NCI-H510A treated with DMSO at 0.1 percent for 48 hours (cell line): ENCODE data around the gene BSCL2.
"Not testable (repeated sequence)": the region's sequence is repeated elsewhere in the genome, so short reads cannot be mapped to it uniquely, and the experiment has no call there.

Experiments
- DNase-seq: peaks from one replicate; lab custom pipeline; 2025; lab: John Stamatoyannopoulos, UW

BSCL2 gene

DNA sequence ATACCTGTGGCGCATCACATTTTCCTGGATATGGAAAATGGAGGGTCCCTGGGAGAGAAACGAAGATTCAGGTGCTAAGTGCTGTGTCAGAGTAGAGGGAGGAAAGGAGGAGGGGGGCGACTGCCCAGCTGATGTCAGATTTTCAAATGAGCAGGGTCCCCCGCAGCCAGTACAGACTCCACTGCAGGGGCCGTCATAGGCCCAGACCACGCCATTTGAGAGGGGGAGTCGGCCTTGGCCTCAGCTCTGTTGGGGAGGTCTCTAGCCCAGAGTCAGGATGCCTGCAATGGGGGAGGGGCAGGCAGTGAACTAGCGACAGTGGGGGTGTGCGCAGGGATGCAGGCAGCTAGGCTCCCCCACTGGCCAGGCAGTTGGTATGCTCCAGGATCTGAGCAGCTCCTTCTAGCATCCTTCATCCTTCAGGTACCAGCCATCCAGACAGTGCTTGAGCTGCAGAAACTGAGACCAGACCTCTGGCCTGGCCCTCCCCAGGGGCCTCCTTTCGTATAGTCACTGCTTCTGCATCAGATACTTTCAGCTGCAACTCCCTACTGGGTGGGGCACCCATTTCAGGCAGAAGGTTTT, at the start of gene BSCL2, which contains the start of gene GNG3:
Gene BSCL2 (minus strand): TSS at position 148 of the 585 bp plus-strand sequence. CDS start 229 bp downstream, outside the sequence.
Gene GNG3 (plus strand): TSS at position 400 of the 585 bp plus-strand sequence. CDS start 620 bp downstream, outside the sequence.
- DNase-seq = no peak

DNA sequence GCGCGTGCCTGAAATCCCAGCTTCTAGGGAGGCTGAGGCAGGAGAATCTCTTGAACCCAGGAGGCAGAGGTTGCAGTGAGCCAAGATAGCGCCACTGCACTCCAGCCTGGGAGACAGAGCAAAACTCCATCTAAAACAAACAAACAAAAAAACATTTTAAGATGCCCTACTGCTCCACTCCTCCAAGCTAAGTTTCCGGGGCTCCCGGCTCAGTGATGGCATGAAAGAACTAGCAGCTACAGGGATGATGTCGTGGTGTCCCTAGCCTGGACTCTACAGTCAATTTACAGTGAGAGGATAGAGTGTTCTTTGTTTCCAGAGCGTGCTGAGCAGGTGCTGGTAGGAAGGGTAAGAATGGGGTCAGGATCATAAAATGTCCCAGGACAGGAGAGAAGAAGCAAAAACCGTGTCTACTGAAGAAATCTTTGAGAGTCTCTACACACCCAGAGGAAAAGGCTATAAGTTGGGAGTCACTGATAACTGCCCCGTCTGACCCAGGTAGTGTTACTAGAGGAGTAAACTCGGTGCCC, 47.9 kb upstream of the BSCL2 start:
- no peak for DNase-seq

DNA sequence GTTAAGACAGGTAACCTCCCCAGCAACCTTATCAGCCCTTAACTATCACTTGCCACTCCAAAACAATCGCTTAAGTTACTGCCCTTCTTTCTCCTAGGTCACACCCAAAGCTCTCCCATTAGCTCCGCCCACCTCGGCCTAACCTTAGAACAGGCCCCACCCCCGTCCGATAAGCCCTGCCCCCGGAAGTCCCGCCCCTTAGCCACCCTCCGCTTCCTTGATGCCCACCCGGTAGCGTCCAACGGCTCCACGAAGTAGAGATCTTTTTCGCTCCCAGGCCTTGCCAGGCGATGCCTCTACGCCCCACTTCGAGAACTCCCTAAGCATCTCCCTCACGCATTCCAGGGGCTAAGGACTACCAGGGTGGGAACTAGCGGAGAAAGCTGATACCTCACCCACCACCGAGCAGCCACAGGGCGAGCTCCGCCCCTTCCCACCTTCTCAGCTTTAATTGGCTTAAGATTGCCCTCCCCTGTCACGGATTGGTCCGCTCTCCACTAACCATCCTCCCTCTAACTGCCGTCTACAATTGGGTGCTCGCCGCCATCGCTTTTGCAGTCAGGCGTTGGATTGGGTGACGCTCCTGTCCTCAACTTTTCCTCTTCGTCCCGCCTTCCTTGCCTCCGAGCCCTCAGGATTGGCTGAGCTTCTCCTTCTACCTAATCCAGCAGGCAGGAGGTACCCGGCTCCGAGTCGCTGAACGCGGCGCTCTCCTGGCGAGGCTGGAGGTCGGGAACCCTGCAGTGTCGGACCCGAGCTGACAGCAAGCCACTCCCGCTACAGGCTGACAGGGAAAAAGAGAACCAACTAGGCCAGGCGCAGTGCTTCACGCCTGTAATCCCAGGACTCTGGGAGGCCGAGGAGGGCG, 46.7 kb upstream of the BSCL2 start, which contains the start of gene ZBTB3:
Gene ZBTB3 (minus strand): TSS at position 425 of the 868 bp plus-strand sequence. CDS start 496 bp downstream, outside the sequence.
- peak; percentile 99 for DNase-seq

DNA sequence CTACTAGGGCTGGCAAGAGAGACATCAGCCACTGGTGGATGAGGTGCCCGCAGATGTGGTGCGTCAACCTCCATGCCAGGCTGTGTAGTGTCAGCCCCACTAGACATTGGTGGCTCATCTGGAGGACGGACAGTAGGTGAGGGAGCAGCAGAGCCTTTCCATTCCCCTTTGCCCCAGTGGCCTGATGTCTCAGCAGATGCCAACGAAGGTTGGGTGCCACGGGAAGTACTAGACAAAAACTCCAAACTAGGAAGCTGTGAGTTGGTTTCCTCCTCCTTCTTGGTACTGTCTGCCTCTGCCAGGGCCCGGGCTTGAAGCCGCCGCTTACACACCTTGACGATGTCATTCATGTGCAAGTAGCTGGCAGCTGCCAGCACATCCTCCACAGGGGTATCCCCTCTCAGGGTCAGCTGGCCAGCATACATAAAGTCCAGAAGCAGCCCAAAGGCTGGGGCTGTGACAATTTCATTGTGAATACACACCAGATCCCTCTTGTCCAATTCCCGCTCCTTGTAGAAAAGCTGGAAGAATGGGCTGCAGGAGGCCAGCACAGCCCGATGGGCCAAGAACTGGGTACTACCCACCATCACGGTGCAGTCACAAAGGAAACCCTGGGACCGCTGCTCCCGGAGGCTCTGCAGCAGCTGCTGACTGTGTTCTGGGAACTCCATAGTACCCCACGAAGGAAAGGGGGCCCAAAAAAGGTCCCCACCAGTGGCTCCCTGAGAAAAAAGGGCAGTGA, 45.9 kb upstream of the BSCL2 start:
- no peak for DNase-seq

DNA sequence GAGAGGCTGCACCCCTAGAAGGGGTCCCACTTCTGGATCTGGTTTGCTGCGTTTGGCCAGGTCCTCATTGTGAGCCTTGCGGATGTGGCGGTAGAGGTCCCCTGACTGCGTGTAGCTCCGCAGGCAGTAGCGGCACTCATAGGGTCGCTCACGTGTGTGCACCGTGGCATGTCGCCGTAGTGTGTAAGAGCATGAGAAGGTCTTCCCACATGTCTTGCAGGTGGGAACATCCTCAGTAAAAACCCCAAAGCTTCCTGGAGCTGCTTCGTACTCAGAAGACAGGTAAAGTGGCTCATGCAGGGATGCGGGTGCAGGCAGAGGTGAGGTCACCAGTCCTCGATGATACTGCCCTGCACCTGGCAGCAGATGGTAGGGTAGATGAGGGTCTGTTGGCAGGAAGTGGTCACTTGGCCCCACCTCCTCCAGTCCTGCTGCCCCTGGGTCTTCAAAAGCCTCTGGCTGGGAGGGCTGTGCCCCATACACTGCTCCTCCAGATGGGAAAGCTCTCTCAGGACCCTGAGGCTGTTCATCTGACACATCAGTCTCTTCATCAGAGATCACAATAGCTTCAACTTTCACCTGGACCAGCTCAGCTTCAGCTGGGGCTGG, 45.1 kb upstream of the BSCL2 start:
- no peak for DNase-seq

DNA sequence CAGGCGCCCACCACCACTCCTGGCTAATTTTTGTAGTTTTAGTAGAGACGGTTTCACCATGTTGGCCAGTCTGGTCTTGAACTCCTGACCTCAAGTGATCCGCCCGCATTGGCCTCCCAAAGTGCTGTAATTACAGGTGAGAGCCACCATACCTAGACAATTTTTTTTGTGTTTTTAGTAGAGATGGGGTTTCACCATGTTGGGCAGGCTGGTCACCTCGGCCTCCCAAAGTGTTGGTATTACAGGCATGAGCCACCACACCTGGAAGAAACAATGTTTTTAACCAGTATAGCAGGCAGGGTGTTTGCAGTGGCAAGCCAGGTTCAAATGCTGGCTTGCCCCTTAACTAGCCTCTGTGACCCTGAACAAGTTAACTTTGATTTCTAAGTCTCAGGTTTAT, 42.7 kb upstream of the BSCL2 start:
- DNase-seq = not testable (repeated sequence)

DNA sequence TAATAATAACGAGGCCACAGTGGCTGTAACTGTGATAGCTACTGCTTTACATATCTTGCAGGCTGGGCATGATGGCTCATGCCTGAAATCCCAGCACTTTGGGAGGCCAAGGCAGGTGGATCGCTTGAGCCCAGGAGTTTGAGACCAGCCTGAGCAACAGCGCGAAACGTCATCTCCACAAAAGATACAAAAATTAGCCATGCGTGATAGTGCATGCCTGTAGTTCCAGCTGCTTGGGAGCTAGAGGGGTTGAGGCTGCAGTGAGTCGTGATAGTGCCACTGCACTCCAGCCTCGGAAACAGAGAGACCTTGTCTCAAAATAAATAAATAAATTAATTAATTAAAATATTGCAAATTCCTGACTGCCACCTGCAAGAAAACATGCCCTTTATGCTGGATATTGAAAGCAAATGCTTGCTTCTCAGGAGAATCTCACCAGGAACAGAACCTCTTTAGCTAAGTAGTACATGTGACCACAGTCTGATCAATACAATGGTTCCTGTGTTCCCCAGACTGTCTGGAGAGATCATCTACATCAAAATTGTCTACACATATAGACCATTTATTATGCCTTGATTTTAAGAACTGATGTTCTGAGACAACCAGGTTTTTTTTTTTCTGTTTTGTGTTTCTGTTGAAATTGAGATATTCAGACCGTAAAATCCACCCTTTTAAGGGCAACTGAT, 40.4 kb upstream of the BSCL2 start:
- no peak for DNase-seq

DNA sequence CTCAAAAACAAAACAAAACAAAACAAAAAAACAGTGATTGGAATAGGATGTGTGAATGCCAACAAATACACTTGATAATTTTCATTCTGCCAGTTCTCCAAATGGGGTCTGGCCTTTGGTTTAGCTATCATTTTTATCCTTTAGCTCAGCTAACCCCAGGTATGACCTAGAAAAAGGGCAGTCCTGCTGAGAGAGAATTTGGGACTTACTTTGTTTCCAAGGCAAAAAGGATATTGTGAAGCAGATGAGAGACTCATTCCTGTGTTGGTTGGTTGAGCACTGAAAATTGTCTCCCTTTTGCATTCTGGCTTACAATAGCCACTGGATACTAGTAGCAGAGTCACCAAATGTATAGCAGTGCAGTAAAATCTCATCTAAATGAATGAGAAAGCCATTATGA, 30.0 kb upstream of the BSCL2 start:
- no peak for DNase-seq

DNA sequence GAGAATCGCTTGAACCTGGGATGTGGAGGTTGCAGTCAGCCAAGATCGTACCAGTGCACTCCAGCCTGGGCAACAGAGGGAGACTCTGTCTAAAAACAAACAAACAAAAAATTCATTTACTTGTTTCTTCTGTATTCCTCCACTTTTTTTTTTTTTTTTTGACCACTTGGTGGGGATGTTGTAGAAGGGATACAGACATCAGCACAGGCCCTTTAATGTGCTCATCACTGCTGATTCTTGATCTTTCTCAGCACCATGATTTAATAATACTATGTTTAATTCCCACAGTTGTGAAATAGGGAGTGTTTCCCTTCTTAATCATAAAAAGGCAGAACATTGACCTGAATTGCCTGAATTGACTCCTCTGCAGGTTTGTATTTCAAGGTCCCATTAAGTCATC, 25.6 kb upstream of the BSCL2 start:
- no peak for DNase-seq

DNA sequence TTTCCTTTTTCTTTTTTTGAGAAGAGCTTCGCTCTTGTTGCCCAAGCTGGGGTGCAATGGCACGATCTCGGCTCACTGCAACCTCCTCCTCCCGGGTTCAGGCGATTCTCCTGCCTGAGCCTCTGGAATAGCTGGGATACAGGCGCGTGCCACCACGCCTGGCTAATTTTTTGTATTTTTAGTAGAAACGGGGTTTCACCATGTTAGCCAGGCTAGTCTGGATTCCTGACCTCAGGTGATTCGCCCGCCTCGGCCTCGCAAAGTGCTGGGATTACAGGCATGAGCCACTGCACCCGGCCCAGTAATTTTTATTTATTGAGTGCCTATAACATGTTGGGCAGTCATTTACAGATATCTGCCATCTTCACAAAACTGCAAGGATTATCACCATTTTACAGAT, 22.9 kb upstream of the BSCL2 start:
- DNase-seq = not testable (repeated sequence)

DNA sequence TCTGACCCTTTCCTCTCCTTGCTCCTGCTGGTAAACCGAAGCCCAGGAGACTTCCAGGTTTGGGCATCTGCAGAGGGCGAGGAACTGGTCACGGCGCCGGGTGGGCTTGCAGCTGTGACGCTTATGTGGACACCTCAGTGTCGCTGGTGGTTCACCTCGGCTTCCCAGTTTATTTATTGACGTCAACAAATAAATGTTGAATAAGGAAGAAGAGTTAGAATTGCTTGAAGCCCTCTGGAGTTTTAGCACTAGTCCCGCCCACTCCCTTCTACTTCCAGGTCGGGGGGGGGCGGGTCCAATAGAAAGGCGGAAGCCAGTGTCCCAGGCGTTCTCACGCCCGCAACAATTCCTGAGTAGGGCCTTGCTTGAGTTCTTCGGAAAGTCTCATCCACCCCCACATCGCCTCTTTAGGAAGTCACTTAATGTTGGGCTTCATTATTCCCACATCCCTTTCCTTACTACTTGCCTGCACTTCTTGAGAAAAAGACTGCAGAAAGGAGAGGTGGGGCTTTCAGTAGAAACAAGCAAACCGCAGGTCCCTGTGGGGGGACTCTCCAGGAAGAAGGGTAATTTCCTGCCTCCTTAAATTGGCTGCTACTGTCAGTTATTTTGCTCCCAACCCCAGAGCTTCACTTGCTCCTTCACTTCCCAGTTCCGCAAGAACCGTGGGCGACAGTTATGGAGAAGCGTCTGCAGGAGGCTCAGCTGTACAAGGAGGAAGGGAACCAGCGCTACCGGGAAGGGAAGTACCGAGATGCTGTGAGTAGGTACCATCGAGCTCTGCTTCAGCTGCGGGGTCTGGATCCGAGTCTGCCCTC, 21.2 kb upstream of the BSCL2 start, which contains the start of gene TTC9C:
Gene TTC9C (plus strand): TSS at position 316 of the 818 bp plus-strand sequence. CDS start 363 bp downstream, at position 679.
- DNase-seq = peak; percentile 79

DNA sequence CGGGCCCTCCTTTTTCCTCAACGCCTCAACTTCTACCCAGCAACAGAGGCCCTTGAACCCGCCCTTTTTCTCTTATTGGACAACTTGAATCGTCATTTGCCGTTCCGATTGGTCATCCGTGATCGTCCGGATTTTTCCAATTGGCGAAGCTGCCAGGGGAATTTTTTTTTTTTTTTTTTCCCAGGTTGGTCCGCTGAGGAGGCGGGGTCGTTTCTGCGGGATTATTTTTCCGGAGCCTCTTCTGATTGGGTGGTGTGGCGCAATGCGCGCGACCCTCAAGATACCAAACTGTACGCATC, 20.6 kb upstream of the BSCL2 start:
- DNase-seq = peak; percentile 95

DNA sequence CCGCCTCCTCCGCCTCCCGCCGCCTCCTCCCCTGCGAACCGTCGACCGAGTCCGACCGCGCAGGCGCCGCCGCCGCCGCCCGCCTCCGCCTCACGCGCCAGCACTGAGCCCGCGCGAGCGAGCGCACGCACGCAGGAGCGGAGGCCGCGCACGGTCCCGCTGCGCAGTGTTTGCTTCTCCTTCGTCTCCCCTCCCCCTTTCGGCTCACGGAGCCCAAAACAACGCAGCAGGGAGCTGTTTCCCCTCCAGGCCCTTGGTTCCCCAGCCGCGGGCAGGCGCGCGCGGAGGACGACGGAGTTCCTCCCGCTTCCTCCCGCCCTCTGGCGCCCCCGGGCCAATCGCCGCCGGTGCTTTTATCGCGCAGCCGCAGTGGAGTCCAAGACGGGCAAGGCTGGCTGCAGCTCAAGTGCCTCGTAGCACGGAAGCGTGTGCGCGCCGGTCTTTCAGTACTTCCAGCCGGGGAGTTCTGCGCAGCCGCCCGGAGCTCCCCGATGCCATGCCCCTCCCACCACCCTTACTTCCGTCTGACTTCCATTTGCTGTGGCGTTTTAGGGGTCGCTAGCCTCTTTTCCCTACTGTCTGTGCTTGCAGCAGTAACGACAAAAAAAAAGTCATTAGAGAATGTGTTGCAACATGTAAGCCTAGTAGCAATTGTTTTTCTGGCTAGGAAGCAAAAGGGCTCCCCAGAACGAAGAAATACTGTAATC, 20.1 kb upstream of the BSCL2 start, which contains the start of gene HNRNPUL2:
Gene HNRNPUL2 (minus strand): TSS at position 293 of the 707 bp plus-strand sequence. CDS start 301 bp downstream, outside the sequence.
- DNase-seq = peak; percentile 98

DNA sequence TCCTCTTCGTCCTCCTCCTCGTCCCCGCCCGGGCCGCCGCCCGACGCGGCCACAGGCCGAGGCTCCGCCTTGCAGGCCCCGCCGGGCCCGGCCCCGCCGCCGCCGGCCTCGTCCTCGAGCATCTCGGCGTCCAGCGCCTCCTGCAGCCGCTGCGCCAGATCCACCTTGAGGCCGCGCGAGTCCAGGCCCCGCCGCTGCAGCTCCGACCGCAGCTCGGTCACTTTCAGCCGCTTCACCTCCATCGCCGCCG, 19.6 kb upstream of the BSCL2 start:
- DNase-seq = no peak

DNA sequence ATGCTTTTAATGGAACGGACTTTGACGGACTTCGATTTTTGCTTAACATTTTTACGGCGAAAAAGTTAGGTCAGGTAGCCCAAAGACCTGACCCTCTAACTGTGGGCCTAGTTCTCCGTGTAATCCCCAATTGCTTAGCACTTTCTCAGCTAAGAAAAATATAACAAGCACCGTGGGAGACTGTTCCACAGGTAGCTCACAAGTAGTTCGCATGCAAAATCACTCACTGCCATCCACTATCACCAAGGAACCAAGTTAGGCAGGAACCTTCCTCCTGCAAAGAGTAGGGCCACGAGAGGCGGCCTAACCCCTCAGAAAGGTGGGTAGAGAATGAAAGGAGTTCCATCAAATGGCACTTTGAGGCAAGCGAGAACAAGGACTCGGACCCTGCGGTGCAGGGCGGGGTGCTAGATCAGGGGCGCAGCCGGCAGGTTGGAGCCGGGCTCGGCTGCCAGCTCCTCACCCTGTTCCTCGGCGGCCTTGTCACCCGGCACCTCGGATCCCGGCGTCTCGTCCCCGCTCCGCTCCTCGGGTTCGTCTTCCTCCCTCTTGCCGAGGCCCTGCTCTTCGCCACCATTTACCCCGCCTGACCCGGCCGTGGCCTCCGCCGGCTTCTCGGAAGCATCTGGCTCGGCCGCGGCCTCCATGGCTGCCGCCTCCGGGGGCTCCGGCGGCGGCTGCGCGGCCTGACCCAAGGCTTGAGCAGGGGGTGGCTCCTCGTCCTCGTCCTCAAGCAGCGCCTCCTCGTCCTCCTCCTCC, 19.1 kb upstream of the BSCL2 start:
- no peak for DNase-seq

DNA sequence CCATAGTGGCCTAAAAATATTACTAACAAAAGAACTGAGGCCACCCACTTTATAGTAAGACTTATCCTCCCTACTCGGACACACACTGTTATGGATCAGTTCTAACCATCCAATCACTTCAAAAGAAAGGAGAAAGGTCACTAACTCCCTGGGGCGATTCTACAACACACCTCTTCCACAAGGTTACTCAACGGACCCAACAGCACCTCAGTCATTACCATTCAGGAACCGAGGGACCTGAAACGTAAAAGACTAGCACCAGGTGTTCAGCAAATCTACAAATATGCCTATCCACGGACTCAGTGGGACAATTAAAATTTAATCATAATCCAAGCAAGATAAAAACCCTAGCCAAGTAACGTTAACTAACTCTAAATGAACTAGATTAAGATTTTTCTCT, 18.4 kb upstream of the BSCL2 start:
- DNase-seq = no peak

DNA sequence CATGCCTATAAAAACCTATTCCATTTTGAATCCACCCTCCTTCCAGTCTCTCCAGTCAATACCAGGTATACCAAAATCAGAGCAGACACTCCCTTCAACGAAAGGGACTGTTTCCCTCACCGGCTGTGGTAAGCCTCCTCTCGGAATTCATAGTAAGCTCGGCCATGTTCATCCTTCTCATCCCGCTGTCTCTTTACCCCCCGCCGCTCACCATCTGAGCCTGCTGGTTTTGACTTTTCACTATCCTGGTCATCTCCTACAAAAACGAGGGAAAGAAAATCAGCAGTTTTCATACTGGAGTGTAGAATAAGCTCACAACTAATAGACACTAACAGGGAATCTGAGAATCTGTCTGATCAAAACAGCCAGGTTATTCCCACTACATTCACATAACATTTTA, 16.9 kb upstream of the BSCL2 start:
- DNase-seq = no peak

DNA sequence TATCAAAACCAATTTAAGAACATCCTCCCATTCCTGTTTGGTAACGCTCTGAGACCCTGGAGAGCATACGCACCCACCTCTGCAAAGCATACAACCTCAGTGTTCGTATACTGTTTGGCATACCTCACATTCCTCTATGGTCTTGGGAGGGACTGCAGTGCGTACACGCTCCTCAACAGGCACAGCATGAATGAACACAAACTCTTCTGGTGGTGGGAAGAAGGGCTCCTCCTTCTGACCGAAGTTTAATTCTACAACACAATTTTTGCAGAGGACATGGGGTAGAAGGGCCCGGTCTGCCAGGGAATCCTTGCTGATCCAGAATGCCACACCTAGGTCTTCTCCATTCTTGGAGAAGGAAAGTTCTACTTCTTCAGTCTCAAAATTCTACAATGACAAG, 14.8 kb upstream of the BSCL2 start:
- no peak for DNase-seq

DNA sequence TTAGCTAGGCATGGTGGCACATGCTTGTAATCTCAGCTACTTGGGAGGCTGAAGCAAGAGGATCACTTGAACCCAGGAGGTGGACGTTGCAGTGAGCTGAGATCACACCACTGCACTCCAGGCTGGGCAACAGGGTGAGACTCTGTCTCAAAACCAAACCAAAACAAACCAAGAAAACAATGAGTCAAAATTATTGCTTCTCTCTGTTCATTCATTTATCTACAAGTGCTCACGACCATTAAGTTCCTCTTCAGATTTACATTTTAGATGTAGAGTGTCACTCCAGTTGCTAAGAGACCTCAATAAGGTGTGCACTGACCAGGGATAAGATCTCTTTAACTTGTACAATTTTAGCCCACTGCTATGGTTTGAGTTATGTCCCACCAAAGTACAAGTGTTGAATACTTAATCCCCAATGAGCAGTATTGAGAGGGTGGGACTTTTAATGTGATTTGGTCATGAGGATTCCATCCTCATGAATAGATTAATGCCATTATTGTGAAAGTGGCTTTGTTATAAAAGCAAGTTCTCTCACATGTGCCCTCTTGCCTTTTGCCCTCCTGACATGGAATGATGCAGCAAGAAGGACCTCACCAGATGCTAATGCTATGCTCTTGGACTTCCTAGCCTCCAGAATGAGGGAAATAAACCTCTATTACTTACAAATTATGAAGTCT, 12.2 kb upstream of the BSCL2 start:
- DNase-seq = no peak
